Testis (tissue), 3 donors: ENCODE results near the gene RNF144B. TPM values are rescaled to one million over a fixed set of nuclear protein-coding genes. Genes with fewer than 3 reads are reported as not detected.
"Not testable (repeated sequence)": the region's sequence is repeated elsewhere in the genome, so short reads cannot be mapped to it uniquely, and the experiment has no call there.

ENCODE experiments used
- DNase-seq: peaks from one replicate; pipeline ENCODE4 v3.0.0-alpha.2; 2019
- H3K27ac ChIP-seq, 2 donors: fragments of 200-600 bp; sonication (generic); one replicate each; pipeline ENCODE4 v1.5.1; 2019
- H3K27me3 ChIP-seq: fragments of 200-600 bp; sonication (generic); one replicate; pipeline ENCODE4 v1.5.1; 2019
- H3K36me3 ChIP-seq: fragments of 200-600 bp; sonication (generic); one replicate; pipeline ENCODE4 v1.5.1; 2017; ENCODE audit warnings: low read depth; ENCODE audit errors: missing control alignments
- H3K4me1 ChIP-seq: fragments of 200-600 bp; sonication (generic); one replicate; pipeline ENCODE4 v1.5.1; 2019
- H3K4me3 ChIP-seq, 2 donors: fragments of 200-600 bp; sonication (generic); one replicate each; pipeline ENCODE4 v1.5.1; 2017 to 2019
- H3K9me3 ChIP-seq: fragments of 200-600 bp; sonication (generic); one replicate; pipeline ENCODE4 v1.5.1; 2017
- POLR2A ChIP-seq: fragments of 450-650 bp; IDR thresholded peaks from one replicate; pipeline ENCODE4 v1.6.1; 2017; ENCODE audit warnings: antibody characterized with exemption, mild to moderate bottlenecking, moderate library complexity
- WGBS, 2 donors: methylation state at CpG; one replicate each; pipeline ENCODE4 v1.1.5; 2018; 5-methylcytosine and 5-hydroxymethylcytosine counted together
- intact Hi-C: fragments of 100-400 bp; cut with DNase I; formaldehyde crosslinking; loops from one replicate; pipeline ENCODE4 v1.15.1; 2023; ENCODE audit warnings: low total_unique reads
- polyA plus RNA-seq: library from polyadenylated mRNA; stranded (reverse); fragments of 350-450 nt; fragmentation: Illumina TruSeq; extraction: RNeasy Lipid Tissue Mini Kit (QIAGEN cat#74804); gene quantifications from one replicate; pipeline ENCODE4 v1.2.3, GENCODE V29; 2014; ENCODE audit warnings: low read depth, low replicate concordance; ENCODE audit not compliant: insufficient read depth
- total RNA-seq, 2 donors: library from RNA; depleted of rRNA; stranded (reverse); fragments of >200 nt; gene quantifications; one replicate each; pipeline ENCODE4 v1.2.3, GENCODE V29; 2016
- TF ChIP-seq, protein P1 (sequence below), 3 experiments: fragments of 450-650 bp in 2 of 3; fragments of 200-600 bp in 1 of 3; sonication (generic) in 1 of 3; IDR thresholded peaks; one replicate each; pipeline ENCODE4 v1.5.1; 2016 to 2019; ENCODE audit warnings: antibody characterized with exemption in 3 of 3, mild to moderate bottlenecking in 2 of 3, moderate library complexity in 1 of 3

The RNF144B gene
- total and polyA plus RNA-seq, 3 donors from 2014 or later: 6.1 to 6.3 (median 6.1) TPM

DNA sequence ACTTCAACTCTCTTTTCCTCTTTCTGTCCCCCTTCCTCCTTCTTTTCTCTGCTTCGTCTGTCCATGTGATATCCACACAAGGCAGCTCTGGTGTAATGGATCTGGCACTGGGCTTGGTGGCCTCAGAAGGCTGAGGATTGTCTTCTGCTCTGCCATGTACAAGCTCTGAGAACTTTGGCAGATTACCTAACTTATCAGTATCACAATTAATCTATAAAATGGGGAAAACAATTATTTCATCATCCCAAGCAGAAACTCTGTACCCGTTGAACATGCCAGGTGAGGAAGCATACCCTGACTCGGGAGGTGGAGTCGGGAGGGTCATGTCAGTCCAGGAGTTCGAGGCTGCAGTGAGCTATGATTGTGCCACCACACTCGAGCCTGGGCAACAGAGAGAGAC, 10.6 kb downstream of the RNF144B start:
- WGBS, 2 donors: 88 to 89% methylated on average over 6 of the region's 6 CpGs
- no peak for DNase-seq
- no peaks in the 10 kb centered on the region for H3K36me3 ChIP-seq
- H3K4me3 ChIP-seq: no peak overlapping the region
- no peaks in the 10 kb centered on the region for H3K4me1 ChIP-seq
- H3K27ac ChIP-seq: no peak overlapping the region
- no peak for TF ChIP-seq POLR2A
- TF ChIP-seq, protein P1, sequence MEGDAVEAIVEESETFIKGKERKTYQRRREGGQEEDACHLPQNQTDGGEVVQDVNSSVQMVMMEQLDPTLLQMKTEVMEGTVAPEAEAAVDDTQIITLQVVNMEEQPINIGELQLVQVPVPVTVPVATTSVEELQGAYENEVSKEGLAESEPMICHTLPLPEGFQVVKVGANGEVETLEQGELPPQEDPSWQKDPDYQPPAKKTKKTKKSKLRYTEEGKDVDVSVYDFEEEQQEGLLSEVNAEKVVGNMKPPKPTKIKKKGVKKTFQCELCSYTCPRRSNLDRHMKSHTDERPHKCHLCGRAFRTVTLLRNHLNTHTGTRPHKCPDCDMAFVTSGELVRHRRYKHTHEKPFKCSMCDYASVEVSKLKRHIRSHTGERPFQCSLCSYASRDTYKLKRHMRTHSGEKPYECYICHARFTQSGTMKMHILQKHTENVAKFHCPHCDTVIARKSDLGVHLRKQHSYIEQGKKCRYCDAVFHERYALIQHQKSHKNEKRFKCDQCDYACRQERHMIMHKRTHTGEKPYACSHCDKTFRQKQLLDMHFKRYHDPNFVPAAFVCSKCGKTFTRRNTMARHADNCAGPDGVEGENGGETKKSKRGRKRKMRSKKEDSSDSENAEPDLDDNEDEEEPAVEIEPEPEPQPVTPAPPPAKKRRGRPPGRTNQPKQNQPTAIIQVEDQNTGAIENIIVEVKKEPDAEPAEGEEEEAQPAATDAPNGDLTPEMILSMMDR (IDR thresholded peaks at IDR 0.05): no peak
- no peaks in the 10 kb centered on the region for H3K27me3 ChIP-seq
- intact Hi-C loops: no loop called here
- H3K9me3 ChIP-seq: no peaks in the 10 kb centered on the region

DNA sequence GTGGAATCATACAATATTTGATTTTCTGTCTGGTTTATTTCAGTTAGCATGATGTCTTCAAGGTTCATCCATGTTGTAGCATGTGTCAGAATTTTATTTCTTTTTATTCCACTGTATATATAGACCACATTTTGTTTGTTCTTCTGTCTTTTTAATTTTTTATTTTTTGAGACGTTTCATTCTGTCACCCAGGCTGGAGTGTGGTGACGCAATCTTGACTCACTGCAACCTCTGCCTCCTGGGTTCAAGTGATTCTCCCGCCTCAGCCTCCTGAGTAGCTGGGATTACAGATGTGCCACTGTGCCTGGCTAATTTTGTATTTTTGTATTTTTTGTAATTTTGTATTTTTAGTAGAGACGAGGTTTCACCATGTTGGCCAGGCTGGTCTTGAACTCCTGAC, 11.1 kb downstream of the RNF144B start:
- 87 to 92% methylated on average over 4 of the region's 4 CpGs for WGBS, 2 donors
- H3K9me3 ChIP-seq, H3K4me1 ChIP-seq, H3K27ac ChIP-seq, H3K27me3 ChIP-seq, DNase-seq, H3K4me3 ChIP-seq, H3K36me3 ChIP-seq, intact Hi-C loops: not testable (repeated sequence)

DNA sequence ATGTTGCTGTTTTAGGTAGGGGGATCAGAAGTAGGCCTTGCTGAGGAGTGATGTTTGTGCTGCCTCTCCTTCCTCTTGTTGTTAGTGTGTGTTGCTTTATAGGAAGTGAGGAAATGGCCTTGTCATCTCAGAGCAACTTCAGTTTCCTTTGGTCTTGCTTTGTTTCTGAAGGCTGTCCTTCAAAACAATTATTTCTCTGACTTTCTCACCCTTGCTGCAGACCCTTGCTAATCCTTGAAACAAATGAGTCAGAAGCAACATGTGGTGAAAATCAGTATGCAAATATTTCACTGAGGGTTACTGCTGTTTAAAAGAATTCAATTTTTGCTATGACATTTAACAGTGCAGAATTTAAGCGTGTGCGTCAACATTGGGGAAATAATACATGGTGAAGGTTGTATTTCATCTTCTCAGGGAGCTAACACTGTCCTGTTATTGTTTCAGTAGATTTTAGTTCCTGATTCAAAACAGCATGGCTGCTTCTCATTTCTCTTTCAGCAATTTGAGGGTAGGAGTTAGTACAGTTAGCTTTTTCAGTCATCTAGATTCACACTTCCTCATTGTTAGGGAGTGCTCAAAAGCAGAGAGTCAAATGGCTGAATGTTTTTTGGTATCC, 13.8 kb downstream of the RNF144B start:
- DNase-seq: no peak
- no peaks in the 10 kb centered on the region for H3K9me3 ChIP-seq
- intact Hi-C loops: no loop called here
- 80 to 88% methylated on average over 2 of the region's 2 CpGs for WGBS, 2 donors
- TF ChIP-seq, protein P1 (IDR thresholded peaks at IDR 0.05): no peak
- TF ChIP-seq POLR2A: no peak
- H3K4me3 ChIP-seq: no peak overlapping the region
- H3K36me3 ChIP-seq: no peaks in the 10 kb centered on the region
- H3K27me3 ChIP-seq: no peaks in the 10 kb centered on the region
- H3K27ac ChIP-seq: no peak overlapping the region
- H3K4me1 ChIP-seq: no peaks in the 10 kb centered on the region

DNA sequence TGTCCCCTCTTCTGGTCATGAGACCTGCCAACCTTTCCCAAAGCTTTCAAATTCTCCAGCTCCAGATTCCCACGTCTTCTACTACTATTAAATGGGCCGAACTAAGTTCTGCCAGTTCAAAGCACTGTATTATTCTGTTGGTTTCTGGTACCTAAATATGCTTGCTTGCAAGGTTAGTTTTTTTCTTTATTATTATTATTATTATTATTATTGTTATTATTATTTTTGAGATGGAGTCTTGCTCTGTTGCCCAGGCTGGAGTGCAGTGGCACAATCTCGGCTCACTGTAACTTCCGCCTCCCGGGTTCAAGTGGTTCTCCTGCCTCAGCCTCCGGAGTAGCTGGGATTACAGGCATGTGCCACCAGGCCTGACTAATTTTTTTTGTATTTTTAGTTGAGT, 17.8 kb downstream of the RNF144B start:
- H3K9me3 ChIP-seq, intact Hi-C loops, H3K27me3 ChIP-seq, H3K4me3 ChIP-seq, H3K4me1 ChIP-seq, H3K36me3 ChIP-seq, H3K27ac ChIP-seq, DNase-seq: not testable (repeated sequence)
- 93 to 95% methylated on average over 6 of the region's 6 CpGs for WGBS, 2 donors

DNA sequence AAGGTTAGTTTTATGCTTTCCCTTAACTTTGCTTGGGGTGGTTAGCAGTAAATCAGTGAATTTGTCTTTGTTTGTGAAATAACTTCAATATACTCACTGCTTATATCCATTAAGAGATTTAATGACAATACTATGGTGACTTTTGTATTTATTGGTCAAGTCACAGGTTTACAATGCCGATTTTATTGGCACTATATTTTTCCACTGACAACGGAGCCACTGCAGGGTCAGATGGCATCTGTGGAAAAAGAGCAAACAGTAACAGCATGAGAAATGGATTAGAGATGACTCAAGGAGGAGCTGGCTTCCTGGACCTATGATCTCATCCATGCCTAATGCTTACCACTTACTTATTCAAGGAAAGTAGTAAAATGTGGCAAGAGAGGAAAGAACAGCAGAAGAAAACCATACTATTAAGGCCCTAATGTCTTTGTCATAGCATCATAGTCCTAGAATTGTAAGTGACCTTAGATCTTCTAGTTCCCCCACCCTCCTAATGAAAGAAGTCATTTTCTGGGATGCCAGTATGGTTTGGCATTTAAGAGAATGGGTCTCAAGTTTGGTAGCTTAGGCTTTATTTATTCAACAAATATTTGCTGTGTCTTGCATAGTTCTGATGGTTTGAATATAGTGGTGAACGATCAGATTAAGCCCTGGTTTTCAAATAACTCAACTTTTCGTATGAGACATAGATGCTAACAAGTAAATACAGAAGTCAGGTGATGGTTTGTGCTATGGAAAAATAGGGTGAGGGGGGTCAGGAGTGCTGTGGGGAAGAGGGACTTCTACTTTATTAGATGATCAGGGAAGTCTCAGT, 18.5 kb downstream of the RNF144B start:
- no peak overlapping the region for H3K4me3 ChIP-seq
- no peaks in the 10 kb centered on the region for H3K36me3 ChIP-seq
- WGBS, 2 donors: 64 to 76% methylated on average over 4 of the region's 4 CpGs
- H3K4me1 ChIP-seq: no peaks in the 10 kb centered on the region
- DNase-seq: no peak
- no peaks in the 10 kb centered on the region for H3K9me3 ChIP-seq
- no peaks in the 10 kb centered on the region for H3K27me3 ChIP-seq
- TF ChIP-seq, protein P1 (IDR thresholded peaks at IDR 0.05): no peak
- TF ChIP-seq POLR2A: no peak
- intact Hi-C loops: no loop called here
- H3K27ac ChIP-seq: no peak overlapping the region
